HepG2 (cell line): ENCODE results near the gene IZUMO4. TPM values are rescaled to one million over a fixed set of nuclear protein-coding genes. Genes with fewer than 3 reads are reported as not detected.
A peak's percentile ranks its signal among the peaks of the same experiment; 100 is the strongest.

Experiments
- DNMT3B ChIP-seq: conservative IDR thresholded peaks from 2 replicates; pipeline ENCODE4 v1.6.1; 2016; ENCODE audit warnings: missing biosample characterization, control low read depth
- HDAC6 ChIP-seq: fragments of 200-600 bp; sonication (generic); IDR thresholded peaks from 2 replicates; pipeline ENCODE4 v1.7.0; 2017; ENCODE audit warnings: mild to moderate bottlenecking, antibody characterized with exemption, low read length, low read depth
- KDM5A ChIP-seq: fragments of 200-600 bp; sonication (generic); IDR thresholded peaks from 2 replicates; pipeline ENCODE4 v1.7.0; 2018; ENCODE audit warnings: antibody characterized with exemption, mild to moderate bottlenecking, low read length, borderline replicate concordance
- MIER3 ChIP-seq: IDR thresholded peaks from 2 replicates; pipeline ENCODE4 v1.6.1; 2016; ENCODE audit warnings: missing compliant biosample characterization, borderline replicate concordance
- PAF1 ChIP-seq: IDR thresholded peaks from 2 replicates; pipeline ENCODE4 v1.6.1; 2016; ENCODE audit warnings: missing genetic modification reagents, missing compliant biosample characterization
- PAX8 ChIP-seq: sonication (generic); formaldehyde crosslinking; IDR thresholded peaks from 2 replicates; pipeline ENCODE4 v1.8.0; 2022; ENCODE audit warnings: mild to moderate bottlenecking, missing genetic modification reagents, borderline replicate concordance
- SCMH1 ChIP-seq: sonication (generic); formaldehyde crosslinking; IDR thresholded peaks from 2 replicates; pipeline ENCODE4 v1.9.0; 2021; ENCODE audit warnings: missing genetic modification reagents, mild to moderate bottlenecking, borderline replicate concordance
- TAF15 ChIP-seq: fragments of 200-400 bp; formaldehyde crosslinking; IDR thresholded peaks from one replicate; pipeline ENCODE4 v1.6.1; 2018; ENCODE audit warnings: mild to moderate bottlenecking, low read depth, low read length; ENCODE audit not compliant: poor library complexity, severe bottlenecking
- TGIF2 ChIP-seq: IDR thresholded peaks from 2 replicates; pipeline ENCODE4 v1.6.1; 2016; ENCODE audit warnings: control low read depth, missing compliant biosample characterization
- TOPORS ChIP-seq: sonication (generic); formaldehyde crosslinking; IDR thresholded peaks from 2 replicates; pipeline ENCODE4 v1.8.0; 2023; ENCODE audit warnings: mild to moderate bottlenecking, missing genetic modification reagents
- ZFP41 ChIP-seq: sonication (generic); formaldehyde crosslinking; IDR thresholded peaks from 2 replicates; pipeline ENCODE4 v1.4.0; 2020; ENCODE audit warnings: mild to moderate bottlenecking, missing genetic modification reagents, borderline replicate concordance
- ZNF205 ChIP-seq: IDR thresholded peaks from 2 replicates; pipeline ENCODE4 v1.6.1; 2018; ENCODE audit warnings: missing biosample characterization, missing genetic modification reagents
- ZNF292 ChIP-seq: sonication (generic); formaldehyde crosslinking; IDR thresholded peaks from 2 replicates; pipeline ENCODE4 v1.8.1; 2022; ENCODE audit warnings: mild to moderate bottlenecking, low read depth, missing genetic modification reagents, borderline replicate concordance
- ZNF496 ChIP-seq: sonication (generic); formaldehyde crosslinking; IDR thresholded peaks from 2 replicates; pipeline ENCODE4 v1.8.1; 2023; ENCODE audit warnings: mild to moderate bottlenecking, moderate library complexity, missing genetic modification reagents; ENCODE audit not compliant: insufficient replicate concordance
- ZNF737 ChIP-seq: sonication (generic); formaldehyde crosslinking; IDR thresholded peaks from 2 replicates; pipeline ENCODE4 v1.5.0; 2020; ENCODE audit warnings: missing genetic modification reagents, mild to moderate bottlenecking, borderline replicate concordance
- ZSCAN30 ChIP-seq: sonication (generic); formaldehyde crosslinking; IDR thresholded peaks from 2 replicates; pipeline ENCODE4 v1.5.0; 2020; ENCODE audit warnings: mild to moderate bottlenecking, missing genetic modification reagents
- polyA plus RNA-seq, 8 experiments: library from polyadenylated mRNA; depleted of rRNA in 3 of 8; stranded (reverse) in 7 of 8; unstranded in 1 of 8; fragments of >200 nt; fragmentation: Illumina TruSeq in 4 of 8; extraction: Trizol in 4 of 8; gene quantifications; 2 replicates each; pipeline versions ENCODE4 v1.2.1 to v1.2.3, GENCODE V29; 2011 to 2016; ENCODE audit warnings: low read depth in 4 of 8, missing spikeins in 1 of 8, mixed read lengths in 1 of 8; ENCODE audit not compliant: insufficient read depth in 1 of 8
- total RNA-seq, 5 experiments: library from RNA; depleted of rRNA; stranded (reverse); fragments of >200 nt; fragmentation: Illumina TruSeq; extraction: Trizol; gene quantifications; 2 replicates each; pipeline ENCODE4 v1.2.3, GENCODE V29; 2016; ENCODE audit warnings: low read depth in 1 of 5
- TF ChIP-seq, protein P1 (sequence below): sonication (generic); formaldehyde crosslinking; IDR thresholded peaks from 2 replicates; pipeline ENCODE4 v1.5.0; 2020; ENCODE audit warnings: mild to moderate bottlenecking, missing genetic modification reagents
- TF ChIP-seq, protein P2 (sequence below): sonication (generic); formaldehyde crosslinking; IDR thresholded peaks from 2 replicates; pipeline ENCODE4 v1.5.1; 2020; ENCODE audit warnings: missing genetic modification reagents, mild to moderate bottlenecking, borderline replicate concordance
- TF ChIP-seq, protein P3 (sequence below): sonication (generic); formaldehyde crosslinking; IDR thresholded peaks from 2 replicates; pipeline ENCODE4 v1.4.0; 2020; ENCODE audit warnings: missing genetic modification reagents, borderline replicate concordance
- TF ChIP-seq, protein P4 (sequence below): sonication (generic); formaldehyde crosslinking; conservative IDR thresholded peaks from 2 replicates; pipeline ENCODE4 v1.4.0; 2020; ENCODE audit warnings: mild to moderate bottlenecking, missing genetic modification reagents, moderate library complexity

The IZUMO4 gene
- total and polyA plus RNA-seq, 2 of the 13 experiments (the other 11 are each of a cell fraction or from before 2014, with no cell fraction given) = 0.77 to 3.9 TPM

DNA sequence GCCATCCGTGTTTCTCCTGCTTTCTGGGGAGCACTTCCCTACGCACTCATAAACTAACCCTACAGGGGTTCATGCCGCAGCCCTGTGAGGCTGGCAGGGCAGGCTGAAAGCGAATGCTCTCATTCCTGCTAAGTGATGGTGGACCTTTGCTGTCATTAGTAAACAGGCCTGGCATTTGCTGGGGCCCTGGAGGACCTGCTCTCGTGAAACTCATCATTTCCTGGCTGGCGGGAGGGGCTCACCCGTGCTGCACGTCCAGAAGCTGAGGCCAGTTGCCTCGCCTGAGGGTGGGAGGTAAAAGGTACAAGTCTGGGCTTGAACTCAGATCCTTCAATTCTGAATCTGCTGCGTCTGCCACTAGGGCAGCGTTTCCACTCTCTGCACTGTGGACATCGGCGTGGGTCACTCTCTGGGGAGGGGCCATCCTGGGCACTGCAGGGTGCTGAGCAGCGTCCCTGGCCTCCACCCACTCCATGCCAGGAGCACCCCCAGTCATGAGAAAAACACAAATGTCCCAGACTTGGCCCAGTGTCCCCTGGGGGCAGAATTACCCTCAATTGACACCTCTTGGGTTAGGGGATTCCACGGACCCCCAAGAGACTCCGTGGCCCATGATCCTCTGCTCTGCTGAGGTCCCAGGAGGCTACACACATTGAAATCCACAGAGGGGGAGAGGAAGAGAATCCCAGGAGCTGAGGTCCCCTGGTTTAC, 7.6 kb upstream of the IZUMO4 start (continued):
- TF ChIP-seq, protein P1, sequence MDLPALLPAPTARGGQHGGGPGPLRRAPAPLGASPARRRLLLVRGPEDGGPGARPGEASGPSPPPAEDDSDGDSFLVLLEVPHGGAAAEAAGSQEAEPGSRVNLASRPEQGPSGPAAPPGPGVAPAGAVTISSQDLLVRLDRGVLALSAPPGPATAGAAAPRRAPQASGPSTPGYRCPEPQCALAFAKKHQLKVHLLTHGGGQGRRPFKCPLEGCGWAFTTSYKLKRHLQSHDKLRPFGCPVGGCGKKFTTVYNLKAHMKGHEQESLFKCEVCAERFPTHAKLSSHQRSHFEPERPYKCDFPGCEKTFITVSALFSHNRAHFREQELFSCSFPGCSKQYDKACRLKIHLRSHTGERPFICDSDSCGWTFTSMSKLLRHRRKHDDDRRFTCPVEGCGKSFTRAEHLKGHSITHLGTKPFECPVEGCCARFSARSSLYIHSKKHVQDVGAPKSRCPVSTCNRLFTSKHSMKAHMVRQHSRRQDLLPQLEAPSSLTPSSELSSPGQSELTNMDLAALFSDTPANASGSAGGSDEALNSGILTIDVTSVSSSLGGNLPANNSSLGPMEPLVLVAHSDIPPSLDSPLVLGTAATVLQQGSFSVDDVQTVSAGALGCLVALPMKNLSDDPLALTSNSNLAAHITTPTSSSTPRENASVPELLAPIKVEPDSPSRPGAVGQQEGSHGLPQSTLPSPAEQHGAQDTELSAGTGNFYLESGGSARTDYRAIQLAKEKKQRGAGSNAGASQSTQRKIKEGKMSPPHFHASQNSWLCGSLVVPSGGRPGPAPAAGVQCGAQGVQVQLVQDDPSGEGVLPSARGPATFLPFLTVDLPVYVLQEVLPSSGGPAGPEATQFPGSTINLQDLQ (CRISPR knock-in tag) = no peak
- TF ChIP-seq DNMT3B (no peak), ZNF496 (CRISPR knock-in tag) (no peak), TAF15 (no peak), TGIF2 (CRISPR knock-in tag) (no peak), ZNF205 (no peak), KDM5A (no peak), HDAC6 (no peak), SCMH1 (no peak), PAX8 (CRISPR knock-in tag) (no peak), ZNF292 (CRISPR knock-in tag) (peak; percentile 25; the same call in 1 of the 2 replicates), ZFP41 (CRISPR knock-in tag) (0 out of 2 replicates have a peak, but pooled peaks have one; percentile 54), PAF1 (no peak), MIER3 (no peak), ZNF737 (CRISPR knock-in tag) (no peak), ZSCAN30 (no peak), TOPORS (CRISPR knock-in tag) (no peak)
- TF ChIP-seq, protein P2, sequence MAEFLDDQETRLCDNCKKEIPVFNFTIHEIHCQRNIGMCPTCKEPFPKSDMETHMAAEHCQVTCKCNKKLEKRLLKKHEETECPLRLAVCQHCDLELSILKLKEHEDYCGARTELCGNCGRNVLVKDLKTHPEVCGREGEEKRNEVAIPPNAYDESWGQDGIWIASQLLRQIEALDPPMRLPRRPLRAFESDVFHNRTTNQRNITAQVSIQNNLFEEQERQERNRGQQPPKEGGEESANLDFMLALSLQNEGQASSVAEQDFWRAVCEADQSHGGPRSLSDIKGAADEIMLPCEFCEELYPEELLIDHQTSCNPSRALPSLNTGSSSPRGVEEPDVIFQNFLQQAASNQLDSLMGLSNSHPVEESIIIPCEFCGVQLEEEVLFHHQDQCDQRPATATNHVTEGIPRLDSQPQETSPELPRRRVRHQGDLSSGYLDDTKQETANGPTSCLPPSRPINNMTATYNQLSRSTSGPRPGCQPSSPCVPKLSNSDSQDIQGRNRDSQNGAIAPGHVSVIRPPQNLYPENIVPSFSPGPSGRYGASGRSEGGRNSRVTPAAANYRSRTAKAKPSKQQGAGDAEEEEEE (CRISPR knock-in tag) = no peak
- TF ChIP-seq, protein P3, sequence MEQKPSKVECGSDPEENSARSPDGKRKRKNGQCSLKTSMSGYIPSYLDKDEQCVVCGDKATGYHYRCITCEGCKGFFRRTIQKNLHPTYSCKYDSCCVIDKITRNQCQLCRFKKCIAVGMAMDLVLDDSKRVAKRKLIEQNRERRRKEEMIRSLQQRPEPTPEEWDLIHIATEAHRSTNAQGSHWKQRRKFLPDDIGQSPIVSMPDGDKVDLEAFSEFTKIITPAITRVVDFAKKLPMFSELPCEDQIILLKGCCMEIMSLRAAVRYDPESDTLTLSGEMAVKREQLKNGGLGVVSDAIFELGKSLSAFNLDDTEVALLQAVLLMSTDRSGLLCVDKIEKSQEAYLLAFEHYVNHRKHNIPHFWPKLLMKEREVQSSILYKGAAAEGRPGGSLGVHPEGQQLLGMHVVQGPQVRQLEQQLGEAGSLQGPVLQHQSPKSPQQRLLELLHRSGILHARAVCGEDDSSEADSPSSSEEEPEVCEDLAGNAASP (CRISPR knock-in tag) = no peak
- TF ChIP-seq, protein P4, sequence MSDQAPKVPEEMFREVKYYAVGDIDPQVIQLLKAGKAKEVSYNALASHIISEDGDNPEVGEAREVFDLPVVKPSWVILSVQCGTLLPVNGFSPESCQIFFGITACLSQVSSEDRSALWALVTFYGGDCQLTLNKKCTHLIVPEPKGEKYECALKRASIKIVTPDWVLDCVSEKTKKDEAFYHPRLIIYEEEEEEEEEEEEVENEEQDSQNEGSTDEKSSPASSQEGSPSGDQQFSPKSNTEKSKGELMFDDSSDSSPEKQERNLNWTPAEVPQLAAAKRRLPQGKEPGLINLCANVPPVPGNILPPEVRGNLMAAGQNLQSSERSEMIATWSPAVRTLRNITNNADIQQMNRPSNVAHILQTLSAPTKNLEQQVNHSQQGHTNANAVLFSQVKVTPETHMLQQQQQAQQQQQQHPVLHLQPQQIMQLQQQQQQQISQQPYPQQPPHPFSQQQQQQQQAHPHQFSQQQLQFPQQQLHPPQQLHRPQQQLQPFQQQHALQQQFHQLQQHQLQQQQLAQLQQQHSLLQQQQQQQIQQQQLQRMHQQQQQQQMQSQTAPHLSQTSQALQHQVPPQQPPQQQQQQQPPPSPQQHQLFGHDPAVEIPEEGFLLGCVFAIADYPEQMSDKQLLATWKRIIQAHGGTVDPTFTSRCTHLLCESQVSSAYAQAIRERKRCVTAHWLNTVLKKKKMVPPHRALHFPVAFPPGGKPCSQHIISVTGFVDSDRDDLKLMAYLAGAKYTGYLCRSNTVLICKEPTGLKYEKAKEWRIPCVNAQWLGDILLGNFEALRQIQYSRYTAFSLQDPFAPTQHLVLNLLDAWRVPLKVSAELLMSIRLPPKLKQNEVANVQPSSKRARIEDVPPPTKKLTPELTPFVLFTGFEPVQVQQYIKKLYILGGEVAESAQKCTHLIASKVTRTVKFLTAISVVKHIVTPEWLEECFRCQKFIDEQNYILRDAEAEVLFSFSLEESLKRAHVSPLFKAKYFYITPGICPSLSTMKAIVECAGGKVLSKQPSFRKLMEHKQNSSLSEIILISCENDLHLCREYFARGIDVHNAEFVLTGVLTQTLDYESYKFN = 0 out of 2 replicates have a peak, but pooled peaks have one; percentile 27
